Body of pancreas (tissue), 4 donors: ENCODE measurements around the gene FAM163A. TPM values are rescaled to one million over a fixed set of nuclear protein-coding genes. Genes with fewer than 3 reads are reported as not detected.

ENCODE experiments used
- ATAC-seq: fragments of 150-250 bp; one replicate; pipeline ENCODE4 v1.9.1; 2016
- DNase-seq, 4 donors: peaks; one replicate each; pipeline ENCODE4 v3.0.0-alpha.2; 2019
- H3K27ac ChIP-seq, 4 donors: fragments of 200-600 bp; sonication (generic); 1 replicate in 3 of 4; 2 replicates in 1 of 4; pipeline versions ENCODE4 v1.5.1 to v1.6.1; 2016 to 2019; ENCODE audit warnings: mild to moderate bottlenecking in 1 of 4, mixed read lengths in 1 of 4, moderate library complexity in 1 of 4
- H3K27me3 ChIP-seq, 2 donors: fragments of 200-600 bp; sonication (generic); one replicate each; pipeline ENCODE4 v1.6.0; 2016; ENCODE audit warnings: mild to moderate bottlenecking in 1 of 2
- H3K36me3 ChIP-seq, 2 donors: fragments of 200-600 bp; sonication (generic); replicated peaks in 1 of 2; 2 replicates each; pipeline ENCODE4 v1.5.1; 2016; ENCODE audit warnings: low read depth in 2 of 2; ENCODE audit not compliant: insufficient read depth in 1 of 2
- H3K4me1 ChIP-seq: fragments of 200-600 bp; sonication (generic); one replicate; pipeline ENCODE4 v1.6.0; 2016
- H3K4me3 ChIP-seq, 2 donors: fragments of 200-600 bp; sonication (generic); 1 replicate in 1 of 2; 2 replicates in 1 of 2; pipeline ENCODE4 v1.5.1; 2016 to 2019
- H3K9me3 ChIP-seq, 3 donors: fragments of 200-600 bp; sonication (generic); 1 replicate in 2 of 3; 2 replicates in 1 of 3; pipeline ENCODE4 v1.5.1; 2016
- CTCF ChIP-seq, 7 experiments: fragments of 450-650 bp in 4 of 7; fragments of 200-600 bp in 3 of 7; sonication (generic) in 3 of 7; IDR thresholded peaks; one replicate each; pipeline ENCODE4 v1.5.1; 2016 to 2019; ENCODE audit warnings: antibody characterized with exemption in 7 of 7
- POLR2A ChIP-seq, 3 donors: fragments of 450-650 bp; IDR thresholded peaks; one replicate each; pipeline ENCODE4 v1.6.1; 2016; ENCODE audit warnings: antibody characterized with exemption in 3 of 3, mild to moderate bottlenecking in 2 of 3
- WGBS, 2 donors: methylation state at CpG; one replicate each; pipeline ENCODE4 v1.1.5; 2017; 5-methylcytosine and 5-hydroxymethylcytosine counted together
- intact Hi-C: fragments of 100-400 bp; cut with DNase I; formaldehyde crosslinking; loops from one replicate; pipeline ENCODE4 v1.15.1; 2023
- total RNA-seq, 2 donors: library from RNA; depleted of rRNA; stranded (reverse); fragments of >200 nt; gene quantifications; one replicate each; pipeline ENCODE4 v1.1.0, GENCODE V29; 2016

Gene FAM163A
- total RNA-seq, 2 donors from 2014 or later = 0.26 TPM; not detected in 1

- Histone ChIP-seq H3K4me3 (no peak overlapping the region), H3K9me3 (no peaks in the 10 kb centered on the region), H3K4me1 (peaks cover 17% of the 10 kb centered on the region), H3K27ac (no peak overlapping the region), H3K27me3 (no peaks in the 10 kb centered on the region), H3K36me3 (peaks cover 9 to 15% of the 10 kb centered on the region in 2 donors)
- intact Hi-C loops = loop anchor here (10.0 kb wide), 1 partner anchor 309 kb away; no protein-coding TSS in a partner anchor
- TF ChIP-seq CTCF (IDR thresholded peaks at IDR 0.05) (no peak), POLR2A (IDR thresholded peaks at IDR 0.05) (no peak)
- no peak for DNase-seq
- no peak for ATAC-seq
- 83 to 86% methylated on average over 6 of the region's 6 CpGs for WGBS, 2 donors
Measured at GRCh38 chr1:179865377-179865776, 122.3 kb downstream of the FAM163A start.

Other genes starting within 250 kb of the FAM163A start
- gene NPHS2, start 167.3 kb upstream of the FAM163A start, total RNA-seq = not detected
- gene TDRD5, start 151.5 kb upstream of the FAM163A start, total RNA-seq = not detected
- gene TOR1AIP2, start 134.5 kb downstream of the FAM163A start, total RNA-seq = 10 to 100 TPM; 44.1 to 44.8 TPM
- 10 to 100 TPM; 22.7 to 29.1 TPM for gene TOR1AIP1, start 139.0 kb downstream of the FAM163A start, total RNA-seq
- 10 to 100 TPM; 41.5 to 55.4 TPM for gene CEP350, start 211.5 kb downstream of the FAM163A start, total RNA-seq